VCaP (cell line): ENCODE data around the gene FBXO10.

Source experiments
- H3K27ac ChIP-seq: fragments of 450-650 bp; 2 replicates; pipeline ENCODE4 v1.5.1; 2017
- TF ChIP-seq, protein P1 (sequence below): fragments of 450-650 bp; conservative IDR thresholded peaks from 2 replicates; pipeline ENCODE4 v1.5.1; 2017; ENCODE audit warnings: mild to moderate bottlenecking, moderate library complexity

The FBXO10 gene

DNA sequence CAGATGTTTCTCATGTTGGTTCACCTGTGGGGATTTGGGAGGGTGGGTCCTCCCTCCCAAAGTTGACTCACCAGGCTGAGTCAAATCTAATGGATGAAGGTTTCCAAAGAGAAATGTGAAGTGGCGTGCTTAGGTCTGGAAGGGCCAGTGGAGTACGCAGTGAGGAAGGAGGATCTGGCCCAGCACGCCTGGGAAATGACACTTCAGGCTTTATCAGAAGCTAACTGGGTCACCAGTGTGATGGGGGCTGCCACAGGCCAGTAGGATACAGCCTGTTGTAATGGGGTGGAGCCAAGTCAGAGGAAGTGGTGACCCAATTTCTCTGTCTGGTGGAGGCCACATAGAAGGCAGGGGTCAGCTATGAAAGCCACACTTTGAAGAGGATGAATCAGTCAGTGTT lies 72.4 kb downstream of the FBXO10 start:
- TF ChIP-seq, protein P1, sequence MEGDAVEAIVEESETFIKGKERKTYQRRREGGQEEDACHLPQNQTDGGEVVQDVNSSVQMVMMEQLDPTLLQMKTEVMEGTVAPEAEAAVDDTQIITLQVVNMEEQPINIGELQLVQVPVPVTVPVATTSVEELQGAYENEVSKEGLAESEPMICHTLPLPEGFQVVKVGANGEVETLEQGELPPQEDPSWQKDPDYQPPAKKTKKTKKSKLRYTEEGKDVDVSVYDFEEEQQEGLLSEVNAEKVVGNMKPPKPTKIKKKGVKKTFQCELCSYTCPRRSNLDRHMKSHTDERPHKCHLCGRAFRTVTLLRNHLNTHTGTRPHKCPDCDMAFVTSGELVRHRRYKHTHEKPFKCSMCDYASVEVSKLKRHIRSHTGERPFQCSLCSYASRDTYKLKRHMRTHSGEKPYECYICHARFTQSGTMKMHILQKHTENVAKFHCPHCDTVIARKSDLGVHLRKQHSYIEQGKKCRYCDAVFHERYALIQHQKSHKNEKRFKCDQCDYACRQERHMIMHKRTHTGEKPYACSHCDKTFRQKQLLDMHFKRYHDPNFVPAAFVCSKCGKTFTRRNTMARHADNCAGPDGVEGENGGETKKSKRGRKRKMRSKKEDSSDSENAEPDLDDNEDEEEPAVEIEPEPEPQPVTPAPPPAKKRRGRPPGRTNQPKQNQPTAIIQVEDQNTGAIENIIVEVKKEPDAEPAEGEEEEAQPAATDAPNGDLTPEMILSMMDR = no peak
- H3K27ac ChIP-seq = no peak overlapping the region

DNA sequence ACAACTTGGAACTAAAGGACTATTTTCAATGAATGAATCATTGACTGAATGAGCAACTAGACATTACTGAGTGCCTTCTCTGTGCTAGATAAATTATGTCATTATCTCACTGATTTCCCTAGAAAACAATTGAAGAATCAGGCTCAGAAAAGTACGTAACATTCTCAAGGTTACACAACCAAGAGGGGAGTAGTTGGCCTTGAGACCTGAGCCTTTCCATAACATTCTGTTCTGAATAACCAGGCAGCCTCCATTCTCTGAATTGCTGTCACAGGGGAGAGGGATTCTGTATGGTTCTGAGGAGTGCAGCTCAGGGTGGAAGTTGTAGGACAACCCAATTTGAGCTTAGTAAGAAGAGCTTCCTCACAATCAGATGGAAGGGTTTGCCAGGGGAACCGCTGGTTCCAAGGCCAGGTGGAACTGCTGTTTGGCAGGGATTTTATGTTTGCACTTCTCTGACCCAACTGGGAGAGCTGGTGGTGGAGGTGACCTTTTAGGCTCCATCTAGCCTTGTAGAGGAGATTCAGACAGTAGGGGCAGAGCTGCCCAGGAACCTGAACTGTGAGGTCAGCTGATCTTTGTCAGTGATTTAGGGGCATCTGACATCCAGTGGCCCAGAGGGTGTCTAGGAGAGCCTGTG lies 74.1 kb downstream of the FBXO10 start:
- TF ChIP-seq, protein P1 = no peak
- H3K27ac ChIP-seq = no peak overlapping the region

DNA sequence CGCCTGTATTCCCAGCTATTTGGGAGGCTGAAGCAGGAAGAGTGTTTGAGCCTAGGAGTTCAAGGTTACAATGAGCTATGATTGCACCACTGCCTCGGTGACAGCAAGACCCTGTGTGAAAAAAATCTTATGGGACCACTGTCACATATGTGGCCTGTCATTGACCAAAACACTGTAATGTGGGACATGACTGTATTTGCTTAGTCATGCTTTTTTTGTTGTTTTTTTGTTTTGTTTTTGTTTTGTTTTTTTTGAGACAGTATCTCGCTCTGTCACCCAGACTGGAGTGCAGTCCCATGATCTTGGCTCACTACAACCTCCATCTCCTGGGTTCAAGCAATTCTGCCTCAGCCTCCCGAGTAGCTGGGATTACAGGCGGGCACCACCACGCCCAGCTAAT lies 76.9 kb downstream of the FBXO10 start:
- TF ChIP-seq, protein P1 = no peak
- no peak overlapping the region for H3K27ac ChIP-seq

DNA sequence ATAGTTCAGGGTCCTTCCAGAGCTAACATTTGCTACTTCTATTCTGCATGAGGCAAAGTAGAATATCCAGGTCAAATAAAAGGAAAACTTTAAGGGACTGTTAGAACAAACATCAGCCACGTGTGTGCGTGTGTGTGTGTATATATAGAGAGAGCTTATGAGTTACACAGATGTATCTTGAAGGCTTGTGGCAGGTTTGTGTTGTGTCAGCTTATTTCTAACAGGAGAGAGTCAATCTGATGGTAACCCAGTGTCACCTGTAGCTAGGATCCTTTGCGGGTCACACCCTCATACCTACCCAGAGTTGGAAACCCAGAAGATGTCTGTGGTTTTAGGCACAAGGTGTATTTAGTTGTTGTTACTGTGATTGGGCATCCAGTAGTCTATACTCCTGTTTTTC lies 77.7 kb downstream of the FBXO10 start:
- TF ChIP-seq, protein P1 = no peak
- H3K27ac ChIP-seq = no peak overlapping the region

DNA sequence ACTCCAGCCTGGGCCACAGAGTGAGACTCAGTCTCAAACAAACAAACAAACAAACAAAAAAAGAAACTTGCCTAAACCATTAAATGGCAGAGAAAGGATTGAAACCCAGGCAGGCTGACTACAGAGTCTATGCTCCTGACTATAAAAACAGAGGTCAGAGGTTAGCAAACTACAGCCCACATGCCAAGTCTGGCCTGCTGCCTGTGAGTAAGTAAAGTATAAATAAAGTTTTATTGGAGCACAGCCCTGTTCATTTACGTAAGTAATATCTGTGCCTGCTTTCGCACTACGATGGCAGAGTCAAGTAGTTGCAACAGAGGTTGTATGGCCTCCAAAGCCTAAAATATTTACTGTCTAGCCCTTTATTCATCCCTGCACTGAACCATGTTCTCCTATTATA lies 78.9 kb downstream of the FBXO10 start:
- H3K27ac ChIP-seq = no peak overlapping the region
- TF ChIP-seq, protein P1 = no peak

DNA sequence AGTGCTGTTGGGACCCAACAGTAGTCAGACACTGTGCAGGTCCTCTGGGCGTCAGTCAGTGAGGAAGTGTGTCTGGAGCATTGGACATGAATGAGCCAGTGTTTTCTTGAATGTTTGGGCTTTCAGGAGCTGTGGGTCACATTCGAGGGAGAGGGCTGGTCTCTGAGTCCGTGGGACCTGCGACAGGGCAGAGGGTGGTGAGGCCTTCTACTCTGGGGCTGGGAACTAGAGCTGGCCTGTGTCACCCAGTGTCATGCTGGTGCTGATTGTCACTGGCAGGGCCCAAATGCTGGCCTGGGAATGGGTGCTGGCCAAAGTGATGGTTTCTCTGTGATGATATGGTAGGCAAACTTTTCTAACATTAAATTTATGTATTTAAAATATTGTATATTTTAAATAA lies 80.2 kb downstream of the FBXO10 start:
- TF ChIP-seq, protein P1 = no peak
- H3K27ac ChIP-seq = no peak overlapping the region

DNA sequence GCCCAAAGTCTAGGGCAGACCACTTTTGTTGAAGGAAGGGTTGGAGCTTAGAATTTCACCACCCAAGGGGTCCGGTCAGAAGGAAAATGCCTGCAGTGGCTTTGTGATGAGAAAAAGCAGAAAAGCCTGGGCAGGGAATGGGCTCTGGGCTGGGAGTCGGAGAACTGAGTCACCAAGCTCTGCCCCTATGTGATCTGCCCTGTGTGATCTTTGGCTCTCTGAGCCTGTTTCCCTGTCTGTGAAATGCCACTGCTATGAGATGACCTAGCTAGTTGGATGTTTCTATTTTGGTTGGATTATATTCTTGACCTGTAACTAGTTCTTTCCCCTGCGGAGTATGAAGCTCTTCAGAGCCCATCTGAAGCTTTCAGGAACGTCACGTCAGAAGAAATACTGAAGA lies 80.6 kb downstream of the FBXO10 start:
- H3K27ac ChIP-seq = no peak overlapping the region
- TF ChIP-seq, protein P1 = no peak
